Measurements from ENCODE around the gene TPRN. TPM values are rescaled to one million over a fixed set of nuclear protein-coding genes. Genes with fewer than 3 reads are reported as not detected.

TPRN gene
- total and polyA plus RNA-seq, 8 donors = 6.7 to 21.7 (median 11.1) TPM

DNA sequence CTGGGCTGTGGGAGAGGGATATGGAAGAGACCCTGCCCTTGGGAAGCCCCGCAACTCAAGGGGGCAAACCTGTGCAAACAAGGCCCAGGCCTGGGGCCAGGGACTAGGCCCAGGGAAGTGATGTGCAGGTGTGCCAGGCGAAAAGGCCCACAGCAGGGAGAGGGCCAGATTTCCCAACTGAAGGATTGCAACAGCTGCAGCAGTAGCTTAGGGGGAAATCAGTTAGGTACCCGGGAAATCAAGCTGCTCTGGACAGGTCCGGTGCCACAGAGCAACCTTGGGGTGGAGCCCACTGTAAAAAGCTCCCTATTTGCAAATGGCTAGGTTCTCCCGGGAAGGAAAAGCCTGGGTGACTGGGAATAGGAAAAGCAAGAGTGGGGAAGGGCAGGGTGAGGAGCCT, 51.2 kb downstream of the TPRN start:
- Histone ChIP-seq H3K27ac (no peak overlapping the region), H3K4me3 (no peak overlapping the region), H3K36me3 (no peaks in the 10 kb centered on the region), H3K9me3 (no peaks in the 10 kb centered on the region), H3K4me1 (no peaks in the 10 kb centered on the region), H3K27me3 (peaks cover 0 to 41% of the 10 kb centered on the region in 2 donors)
- ATAC-seq (no peak), DNase-seq (peak in 1 of 4 donors; percentile 32)
- intact Hi-C loops (cut with DNase I) = no loop called here
- TF ChIP-seq, protein P1, sequence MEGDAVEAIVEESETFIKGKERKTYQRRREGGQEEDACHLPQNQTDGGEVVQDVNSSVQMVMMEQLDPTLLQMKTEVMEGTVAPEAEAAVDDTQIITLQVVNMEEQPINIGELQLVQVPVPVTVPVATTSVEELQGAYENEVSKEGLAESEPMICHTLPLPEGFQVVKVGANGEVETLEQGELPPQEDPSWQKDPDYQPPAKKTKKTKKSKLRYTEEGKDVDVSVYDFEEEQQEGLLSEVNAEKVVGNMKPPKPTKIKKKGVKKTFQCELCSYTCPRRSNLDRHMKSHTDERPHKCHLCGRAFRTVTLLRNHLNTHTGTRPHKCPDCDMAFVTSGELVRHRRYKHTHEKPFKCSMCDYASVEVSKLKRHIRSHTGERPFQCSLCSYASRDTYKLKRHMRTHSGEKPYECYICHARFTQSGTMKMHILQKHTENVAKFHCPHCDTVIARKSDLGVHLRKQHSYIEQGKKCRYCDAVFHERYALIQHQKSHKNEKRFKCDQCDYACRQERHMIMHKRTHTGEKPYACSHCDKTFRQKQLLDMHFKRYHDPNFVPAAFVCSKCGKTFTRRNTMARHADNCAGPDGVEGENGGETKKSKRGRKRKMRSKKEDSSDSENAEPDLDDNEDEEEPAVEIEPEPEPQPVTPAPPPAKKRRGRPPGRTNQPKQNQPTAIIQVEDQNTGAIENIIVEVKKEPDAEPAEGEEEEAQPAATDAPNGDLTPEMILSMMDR (IDR thresholded peaks at IDR 0.05) = no peak

DNA sequence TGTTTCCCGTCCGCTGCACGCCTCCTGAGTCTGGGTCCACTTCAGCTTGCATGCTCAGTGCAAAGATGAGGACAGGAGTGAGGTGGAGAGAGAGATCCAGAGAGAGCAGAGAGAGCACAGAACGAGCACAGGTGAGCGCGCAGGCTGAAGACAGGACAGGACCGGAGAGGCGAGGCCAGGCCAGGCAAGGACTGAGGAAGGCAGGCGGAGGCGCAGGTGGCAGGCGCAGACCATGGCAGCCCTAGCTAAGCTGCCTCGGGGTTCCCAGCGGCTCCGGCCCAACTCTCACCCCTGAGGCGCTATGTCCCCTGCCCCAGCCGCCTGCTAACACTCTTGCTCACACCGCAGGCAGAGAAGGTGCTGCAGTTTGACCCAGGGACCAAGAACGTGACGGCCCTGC, 51.9 kb downstream of the TPRN start:
- no peak overlapping the region for H3K4me3 ChIP-seq
- H3K9me3 ChIP-seq = no peaks in the 10 kb centered on the region
- H3K36me3 ChIP-seq = no peaks in the 10 kb centered on the region
- TF ChIP-seq, protein P1 (IDR thresholded peaks at IDR 0.05) = no peak
- peak in 1 of 4 donors; percentile 68 for DNase-seq
- no peak for ATAC-seq
- no peak overlapping the region for H3K27ac ChIP-seq
- peaks cover 0 to 46% of the 10 kb centered on the region in 2 donors for H3K27me3 ChIP-seq
- no peaks in the 10 kb centered on the region for H3K4me1 ChIP-seq
- intact Hi-C loops (cut with DNase I) = no loop called here

DNA sequence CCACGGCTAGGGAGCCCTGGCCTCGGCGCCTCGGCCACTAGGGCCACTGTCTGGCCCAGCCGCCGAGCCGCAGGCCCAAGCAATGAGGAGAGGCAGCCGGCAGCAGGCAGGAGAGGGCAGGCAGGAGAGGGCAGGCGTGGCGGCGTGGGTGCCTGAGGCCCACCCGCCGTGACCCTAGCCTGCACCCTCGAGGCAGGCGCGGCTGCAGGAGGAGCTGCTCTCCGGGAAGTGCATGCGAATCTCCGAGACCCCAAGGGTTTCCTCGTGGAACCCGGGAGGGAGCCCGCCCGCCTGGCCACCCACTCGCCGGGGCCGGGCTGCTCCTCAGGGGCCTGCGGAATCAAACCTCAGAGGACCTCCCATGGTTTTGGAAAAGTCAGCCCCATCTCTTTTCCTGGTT, 52.3 kb downstream of the TPRN start:
- Histone ChIP-seq H3K27me3 (peaks cover 0 to 50% of the 10 kb centered on the region in 2 donors), H3K27ac (no peak overlapping the region), H3K36me3 (no peaks in the 10 kb centered on the region), H3K4me3 (no peak overlapping the region), H3K4me1 (no peaks in the 10 kb centered on the region), H3K9me3 (no peaks in the 10 kb centered on the region)
- ATAC-seq (no peak), DNase-seq (peak in 1 of 4 donors; percentile 54)
- TF ChIP-seq, protein P1 (IDR thresholded peaks at IDR 0.05) = no peak
- intact Hi-C loops (cut with DNase I) = no loop called here

DNA sequence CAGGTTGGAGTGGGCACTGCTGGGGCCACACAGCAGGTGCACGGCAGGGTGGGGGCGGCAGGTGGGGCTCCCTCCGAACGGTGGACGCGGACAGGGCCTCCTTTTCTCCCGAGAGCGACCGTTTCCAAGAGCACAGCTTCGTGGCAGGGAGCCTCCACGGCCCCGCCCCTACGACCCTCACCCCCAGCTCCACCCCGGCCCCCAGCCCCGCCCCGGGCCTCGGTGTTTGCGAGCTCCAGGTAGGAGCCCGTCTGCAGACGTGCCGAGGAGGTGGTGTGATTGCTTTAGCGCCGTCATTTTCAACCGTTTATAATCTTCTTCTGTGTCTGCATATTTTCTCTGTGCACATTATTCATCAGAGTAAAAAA, 52.8 kb downstream of the TPRN start:
- Histone ChIP-seq H3K4me1 (no peaks in the 10 kb centered on the region), H3K27me3 (peaks cover 0 to 55% of the 10 kb centered on the region in 2 donors), H3K27ac (no peak overlapping the region), H3K36me3 (no peaks in the 10 kb centered on the region), H3K4me3 (no peak overlapping the region), H3K9me3 (no peaks in the 10 kb centered on the region)
- no peak for DNase-seq
- TF ChIP-seq, protein P1 (IDR thresholded peaks at IDR 0.05) = no peak
- ATAC-seq = no peak
- intact Hi-C loops (cut with DNase I) = no loop called here

DNA sequence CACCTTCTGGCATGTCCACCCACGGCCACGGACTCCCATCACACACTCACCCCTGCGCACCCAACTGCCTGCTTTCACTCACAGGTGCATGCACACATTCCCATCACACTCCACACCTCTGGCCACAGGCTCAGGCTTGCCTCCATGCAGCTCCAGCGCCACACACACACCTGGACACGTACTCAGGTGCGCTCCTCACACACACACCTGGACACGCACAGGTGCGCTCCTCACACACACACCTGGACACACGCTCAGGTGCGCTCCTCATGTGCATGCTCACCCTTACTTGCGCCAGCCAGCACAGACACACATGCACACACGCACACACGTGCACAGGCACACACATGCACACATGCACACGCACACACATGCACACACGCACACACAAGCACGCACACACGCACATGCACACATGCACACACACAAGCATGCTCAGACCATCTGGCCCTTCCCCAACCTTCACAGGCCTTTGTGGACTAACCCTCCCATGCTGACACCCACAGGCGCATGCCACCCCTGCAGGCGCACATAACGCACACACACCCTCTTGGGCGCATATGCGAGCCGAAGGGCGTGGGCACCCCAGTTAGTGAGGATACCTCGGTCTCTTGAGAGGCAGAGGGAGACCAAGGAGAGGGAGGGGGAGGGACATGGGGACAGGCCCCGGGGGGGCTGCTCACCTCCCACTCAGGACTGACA, 53.3 kb downstream of the TPRN start:
- peaks cover 0 to 60% of the 10 kb centered on the region in 2 donors for H3K27me3 ChIP-seq
- DNase-seq (peak in 1 of 4 donors; percentile 58), ATAC-seq (no peak)
- intact Hi-C loops (cut with DNase I) = no loop called here
- H3K4me1 ChIP-seq = no peaks in the 10 kb centered on the region
- H3K4me3 ChIP-seq = no peak overlapping the region
- H3K27ac ChIP-seq = no peak overlapping the region
- H3K36me3 ChIP-seq = no peaks in the 10 kb centered on the region
- TF ChIP-seq, protein P1 (IDR thresholded peaks at IDR 0.05) = no peak
- H3K9me3 ChIP-seq = no peaks in the 10 kb centered on the region
